Loucy (cell line): ENCODE data around the gene CMAS.
A peak's percentile ranks its signal among the peaks of the same experiment; 100 is the strongest.

Source experiments
- H2AFZ ChIP-seq: fragments of 200-600 bp; sonication (generic); 2 replicates; pipeline ENCODE4 v1.6.0; 2016; ENCODE audit warnings: antibody characterized with exemption, mild to moderate bottlenecking, low read length, moderate library complexity
- H3F3A ChIP-seq: fragments of 200-600 bp; 2 replicates; pipeline ENCODE4 v1.6.0; 2016; ENCODE audit warnings: antibody characterized with exemption, low read depth, mild to moderate bottlenecking
- H3K27me3 ChIP-seq: fragments of 200-600 bp; sonication (generic); 2 replicates; pipeline ENCODE4 v1.6.1; 2014; ENCODE audit warnings: low read length, mild to moderate bottlenecking; ENCODE audit not compliant: insufficient read depth, poor library complexity, severe bottlenecking
- H3K36me3 ChIP-seq: fragments of 200-600 bp; sonication (generic); 2 replicates; pipeline ENCODE4 v1.6.1; 2016; ENCODE audit warnings: low read length; ENCODE audit not compliant: insufficient read depth
- H3K4me1 ChIP-seq: fragments of 200-600 bp; sonication (generic); 2 replicates; pipeline ENCODE4 v1.5.1; 2014; ENCODE audit warnings: low read length, mild to moderate bottlenecking; ENCODE audit not compliant: insufficient read depth, poor library complexity, severe bottlenecking
- H3K4me2 ChIP-seq: fragments of 200-600 bp; sonication (generic); 2 replicates; pipeline ENCODE4 v1.6.0; 2014; ENCODE audit warnings: antibody characterized with exemption, low read length, low read depth, mild to moderate bottlenecking; ENCODE audit not compliant: poor library complexity, severe bottlenecking
- H3K4me3 ChIP-seq: fragments of 200-600 bp; sonication (generic); 2 replicates; pipeline ENCODE4 v1.5.1; 2014; ENCODE audit warnings: low read length, mild to moderate bottlenecking, mixed read lengths; ENCODE audit not compliant: poor library complexity, severe bottlenecking
- H3K79me2 ChIP-seq: fragments of 200-600 bp; sonication (generic); 2 replicates; pipeline ENCODE4 v1.6.1; 2014; ENCODE audit warnings: low read length; ENCODE audit not compliant: insufficient read depth
- H3K9ac ChIP-seq: fragments of 200-600 bp; sonication (generic); 2 replicates; pipeline ENCODE4 v1.6.0; 2014; ENCODE audit warnings: mild to moderate bottlenecking, low read depth, low read length, moderate library complexity; ENCODE audit not compliant: poor library complexity, severe bottlenecking
- H3K9me2 ChIP-seq: fragments of 200-600 bp; sonication (generic); replicated peaks from 2 replicates; pipeline ENCODE4 v1.6.1; 2016; ENCODE audit warnings: low read depth, low read length, mixed read lengths
- H3K9me3 ChIP-seq: fragments of 200-600 bp; sonication (generic); 2 replicates; pipeline ENCODE4 v1.6.1; 2014; ENCODE audit warnings: mild to moderate bottlenecking, antibody characterized with exemption, low read length, low read depth; ENCODE audit not compliant: insufficient read depth
- H4K20me1 ChIP-seq: fragments of 200-600 bp; sonication (generic); 2 replicates; pipeline ENCODE4 v1.6.0; 2014; ENCODE audit warnings: antibody characterized with exemption, low read length, mild to moderate bottlenecking; ENCODE audit not compliant: insufficient read depth, poor library complexity, severe bottlenecking
- CTCF ChIP-seq: fragments of 200-600 bp; sonication (generic); conservative IDR thresholded peaks from 2 replicates; pipeline ENCODE4 v1.5.1; 2014; ENCODE audit warnings: mild to moderate bottlenecking, antibody characterized with exemption, low read length
- EZH2phosphoT487 ChIP-seq: fragments of 200-600 bp; IDR thresholded peaks from 2 replicates; pipeline ENCODE4 v1.6.1; 2018; ENCODE audit warnings: antibody characterized with exemption, mild to moderate bottlenecking, moderate library complexity, borderline replicate concordance

CMAS gene

GRCh38 chr12:22034709-22035506 lies 11.1 kb upstream of the CMAS start:
- Histone ChIP-seq H3K36me3 (no peaks in the 10 kb centered on the region), H3K27me3 (no peaks in the 10 kb centered on the region), H3F3A (no peaks in the 10 kb centered on the region), H3K4me1 (peaks cover 7% of the 10 kb centered on the region), H2AFZ (peak overlapping the region; percentile 82), H3K79me2 (no peaks in the 10 kb centered on the region), H3K9me2 (no peaks in the 10 kb centered on the region), H4K20me1 (no peaks in the 10 kb centered on the region), H3K9me3 (no peaks in the 10 kb centered on the region), H3K4me2 (peak overlapping the region; percentile 20), H3K9ac (peak overlapping the region; percentile 10), H3K4me3 (no peak overlapping the region)
- no peak for TF ChIP-seq EZH2phosphoT487
- TF ChIP-seq CTCF, result no peak

DNA sequence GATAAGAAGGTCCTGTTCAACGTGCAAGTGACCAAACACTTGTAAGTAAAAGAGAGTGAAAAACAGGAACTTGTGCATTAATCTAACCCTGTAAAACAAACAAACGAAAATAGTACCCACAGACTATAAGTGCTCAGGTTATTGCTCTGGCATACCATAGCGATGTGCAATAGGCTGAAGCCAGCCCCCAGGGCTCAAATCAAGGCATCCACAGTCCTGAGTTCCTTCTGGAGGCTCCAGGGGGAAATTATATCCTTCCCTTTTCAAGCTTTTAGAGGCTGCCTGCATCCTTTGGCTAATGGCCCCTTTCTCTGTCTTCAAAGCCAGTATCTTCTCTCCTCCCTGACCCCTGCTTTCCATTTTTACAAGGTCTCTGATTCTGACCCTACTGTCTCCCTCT lies 8.1 kb upstream of the CMAS start:
- H3K9me2 ChIP-seq, result no peaks in the 10 kb centered on the region
- TF ChIP-seq EZH2phosphoT487 (no peak), CTCF (no peak)
- peaks cover 7% of the 10 kb centered on the region for H3K4me1 ChIP-seq
- H3K79me2 ChIP-seq, result no peaks in the 10 kb centered on the region
- no peak overlapping the region for H3K9ac ChIP-seq
- no peaks in the 10 kb centered on the region for H3F3A ChIP-seq
- no peaks in the 10 kb centered on the region for H3K9me3 ChIP-seq
- H2AFZ ChIP-seq, result no peak overlapping the region
- no peak overlapping the region for H3K4me3 ChIP-seq
- H3K27me3 ChIP-seq, result no peaks in the 10 kb centered on the region
- no peaks in the 10 kb centered on the region for H4K20me1 ChIP-seq
- no peaks in the 10 kb centered on the region for H3K36me3 ChIP-seq
- H3K4me2 ChIP-seq, result no peak overlapping the region

DNA sequence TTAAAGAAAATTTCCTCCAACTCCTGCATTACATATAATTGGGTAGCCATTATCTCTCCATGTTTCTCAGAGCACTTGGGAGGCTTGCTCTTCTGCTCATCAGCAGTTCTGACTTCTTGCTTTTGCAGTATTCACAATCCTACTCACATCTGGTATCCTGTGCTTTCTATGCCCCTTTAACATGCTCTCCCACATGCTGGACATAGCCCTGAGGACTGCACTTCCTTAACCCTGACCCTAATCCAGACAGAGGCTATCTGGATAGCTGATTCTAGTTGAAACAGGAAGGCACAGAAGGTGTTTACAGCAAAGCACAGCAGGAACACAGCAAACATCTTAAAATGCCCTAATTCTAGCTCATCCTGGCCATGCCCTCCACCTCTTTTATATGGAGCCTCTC lies 7.3 kb upstream of the CMAS start:
- Histone ChIP-seq H3K4me3 (no peak overlapping the region), H3F3A (no peaks in the 10 kb centered on the region), H4K20me1 (no peaks in the 10 kb centered on the region), H3K27me3 (no peaks in the 10 kb centered on the region), H3K9ac (no peak overlapping the region), H3K9me3 (no peaks in the 10 kb centered on the region), H3K9me2 (no peaks in the 10 kb centered on the region), H3K4me1 (peaks cover 7% of the 10 kb centered on the region), H3K4me2 (no peak overlapping the region), H3K79me2 (no peaks in the 10 kb centered on the region), H3K36me3 (no peaks in the 10 kb centered on the region), H2AFZ (no peak overlapping the region)
- TF ChIP-seq CTCF, result no peak
- TF ChIP-seq EZH2phosphoT487, result no peak
